ENCODE results near the gene NSL1.
"Not testable (repeated sequence)": the region's sequence is repeated elsewhere in the genome, so short reads cannot be mapped to it uniquely, and the experiment has no call there.

The NSL1 gene

DNA sequence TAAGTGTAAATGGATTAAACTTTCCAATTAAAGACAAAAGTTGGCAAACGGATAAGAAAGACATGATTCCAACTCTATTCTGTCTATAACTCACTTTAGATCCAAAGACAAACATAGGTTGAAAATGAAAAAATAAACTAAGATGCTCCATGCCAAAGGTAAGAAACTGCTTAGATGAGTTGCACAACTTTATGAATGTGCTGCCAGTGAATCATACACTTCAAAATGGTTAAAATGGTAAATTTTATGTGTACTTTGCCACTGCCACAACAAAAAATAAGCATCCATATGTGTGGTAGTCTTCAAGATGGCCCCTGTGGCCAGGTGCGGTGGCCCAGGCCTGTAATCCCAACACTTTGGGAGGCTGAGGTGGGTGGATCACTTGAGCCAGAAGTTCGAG, 45.0 kb downstream of the NSL1 start:
- DNase-seq: no peak

DNA sequence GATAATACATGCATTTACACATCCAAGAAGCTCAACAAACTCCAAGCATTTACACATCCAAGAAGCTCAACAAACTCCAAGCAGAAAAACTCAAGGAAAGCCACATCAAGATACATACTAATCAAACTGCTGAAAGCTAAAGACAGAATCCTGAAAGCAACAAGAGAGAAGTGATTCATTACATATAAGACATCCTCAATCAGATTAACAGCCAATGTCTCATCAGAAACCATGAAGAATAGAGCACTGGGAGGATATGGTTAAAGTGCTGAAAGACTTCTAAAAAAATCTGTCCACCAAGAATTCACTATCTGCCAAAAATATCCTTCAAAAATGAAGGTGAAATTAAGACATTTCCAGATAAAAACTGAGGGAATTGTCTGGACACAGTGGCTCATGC, 46.3 kb downstream of the NSL1 start:
- no peak for DNase-seq

DNA sequence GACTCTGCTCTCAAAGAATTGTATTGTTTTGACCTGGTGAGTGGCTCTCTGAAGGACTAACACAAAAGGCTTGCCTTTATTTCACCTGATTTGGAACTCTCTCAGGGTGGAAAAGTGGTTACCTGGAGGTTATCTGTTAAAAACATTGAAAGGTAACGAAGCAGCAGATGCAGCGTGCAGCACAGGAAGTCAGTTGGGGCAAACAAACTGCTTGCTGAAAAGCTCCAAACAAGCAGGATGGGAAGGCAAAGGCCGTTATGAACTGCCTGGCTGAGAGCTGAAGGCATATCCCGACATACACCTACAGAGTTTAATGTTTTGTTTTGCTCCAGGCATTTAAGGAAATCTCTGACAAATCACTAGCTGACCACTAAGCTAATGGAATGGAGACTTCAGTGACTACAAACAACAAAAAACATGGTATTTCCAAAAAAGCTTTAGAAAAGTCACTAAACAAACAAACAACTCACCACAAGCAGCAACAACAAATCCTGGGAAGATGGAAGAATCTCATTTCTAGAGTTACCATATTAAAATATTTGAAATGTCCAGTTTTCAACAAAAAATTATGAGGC, 47.6 kb downstream of the NSL1 start:
- DNase-seq: no peak

DNA sequence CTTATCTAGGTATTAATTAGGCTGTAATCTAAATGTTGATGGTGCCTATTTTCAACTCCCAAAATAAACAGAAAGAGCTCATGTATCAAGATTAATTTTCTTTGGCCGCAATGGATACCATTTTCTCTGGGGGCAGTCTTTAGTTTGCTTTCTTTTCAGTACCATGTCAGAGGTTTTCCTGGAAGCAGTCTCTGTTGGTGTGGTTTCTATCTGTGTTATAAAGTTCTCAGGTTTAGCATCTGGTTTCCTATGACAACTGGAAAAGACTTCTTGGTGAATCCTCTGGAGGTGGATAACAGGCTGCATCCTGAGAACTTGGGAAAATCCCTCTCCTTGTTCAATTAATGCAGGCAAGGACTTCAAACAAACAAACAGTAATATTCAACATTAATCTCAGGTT, 53.2 kb downstream of the NSL1 start:
- no peak for DNase-seq

DNA sequence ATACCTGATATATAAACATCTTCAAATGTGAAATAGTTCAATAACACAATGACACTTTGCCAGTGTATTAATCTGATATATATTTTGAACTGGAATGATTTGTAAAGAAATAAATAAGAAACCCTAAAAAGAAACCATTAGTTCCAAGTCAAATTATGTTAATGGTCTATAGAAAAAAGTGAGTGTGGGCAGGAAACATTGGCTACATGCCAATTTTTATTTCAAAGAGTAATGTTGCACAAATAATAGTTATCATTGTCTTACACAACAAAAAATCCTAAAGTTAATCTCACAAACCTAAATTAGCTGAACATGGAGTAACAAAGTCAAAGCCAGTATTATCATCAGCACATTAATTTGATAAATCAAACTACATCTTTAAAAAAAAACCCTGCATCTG, 54.0 kb downstream of the NSL1 start:
- DNase-seq: no peak

DNA sequence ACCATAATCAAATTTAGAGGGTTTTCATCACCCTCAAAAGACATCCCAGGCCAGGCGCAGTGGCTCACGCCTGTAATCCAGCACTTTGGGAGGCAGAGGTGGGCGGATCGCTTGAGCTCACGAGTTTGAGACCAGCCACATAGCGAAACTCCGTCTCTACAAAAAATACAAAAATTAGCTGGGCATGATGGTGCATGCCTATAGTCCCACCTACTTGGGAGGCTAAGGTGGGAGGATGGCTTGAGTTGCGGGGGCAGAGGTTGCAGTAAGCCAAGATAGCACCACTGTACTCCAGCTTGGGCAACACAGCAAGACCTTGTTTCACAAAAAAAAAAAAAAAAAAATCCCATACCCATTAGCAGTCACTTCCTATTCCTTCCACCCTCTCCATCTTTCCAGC, 58.5 kb downstream of the NSL1 start:
- DNase-seq: no peak

DNA sequence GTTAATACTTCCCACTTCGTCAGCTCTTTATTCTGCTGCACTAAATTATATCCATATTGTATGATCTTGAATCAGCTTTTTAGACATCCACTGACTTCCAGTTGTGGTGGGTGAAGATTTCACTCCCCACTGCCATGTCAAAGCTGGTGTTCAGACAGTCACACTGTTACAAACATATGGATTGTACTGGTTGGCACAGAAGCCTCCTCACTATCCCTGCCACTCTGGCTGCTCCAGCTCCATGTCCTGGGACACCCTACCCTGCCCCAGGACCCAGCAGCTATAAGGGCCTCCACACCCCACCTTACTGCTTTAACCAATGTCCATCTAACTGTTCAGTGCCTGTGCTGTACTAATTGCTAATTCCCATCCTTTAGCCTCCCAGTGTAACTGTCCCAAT, 59.9 kb downstream of the NSL1 start:
- no peak for DNase-seq

DNA sequence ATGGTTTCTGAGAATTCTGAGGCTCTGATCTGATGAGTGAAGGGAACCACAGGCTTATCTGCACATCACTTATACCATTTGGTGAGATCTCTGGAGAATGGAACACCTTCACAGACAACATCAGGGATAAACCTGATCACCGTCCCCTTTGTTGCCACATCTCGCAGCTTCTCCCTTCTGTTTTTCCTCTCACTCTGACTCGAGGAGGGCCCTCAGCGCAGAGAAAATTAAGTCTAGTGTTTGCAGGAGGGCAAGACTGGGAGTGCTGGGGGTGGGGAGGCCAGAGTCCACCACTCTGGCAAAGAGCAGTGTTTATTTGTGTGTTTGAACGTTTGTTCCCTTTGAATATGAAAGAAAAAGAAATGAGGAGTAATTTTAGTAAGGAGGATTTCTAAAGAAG, 63.0 kb downstream of the NSL1 start:
- DNase-seq: no peak

DNA sequence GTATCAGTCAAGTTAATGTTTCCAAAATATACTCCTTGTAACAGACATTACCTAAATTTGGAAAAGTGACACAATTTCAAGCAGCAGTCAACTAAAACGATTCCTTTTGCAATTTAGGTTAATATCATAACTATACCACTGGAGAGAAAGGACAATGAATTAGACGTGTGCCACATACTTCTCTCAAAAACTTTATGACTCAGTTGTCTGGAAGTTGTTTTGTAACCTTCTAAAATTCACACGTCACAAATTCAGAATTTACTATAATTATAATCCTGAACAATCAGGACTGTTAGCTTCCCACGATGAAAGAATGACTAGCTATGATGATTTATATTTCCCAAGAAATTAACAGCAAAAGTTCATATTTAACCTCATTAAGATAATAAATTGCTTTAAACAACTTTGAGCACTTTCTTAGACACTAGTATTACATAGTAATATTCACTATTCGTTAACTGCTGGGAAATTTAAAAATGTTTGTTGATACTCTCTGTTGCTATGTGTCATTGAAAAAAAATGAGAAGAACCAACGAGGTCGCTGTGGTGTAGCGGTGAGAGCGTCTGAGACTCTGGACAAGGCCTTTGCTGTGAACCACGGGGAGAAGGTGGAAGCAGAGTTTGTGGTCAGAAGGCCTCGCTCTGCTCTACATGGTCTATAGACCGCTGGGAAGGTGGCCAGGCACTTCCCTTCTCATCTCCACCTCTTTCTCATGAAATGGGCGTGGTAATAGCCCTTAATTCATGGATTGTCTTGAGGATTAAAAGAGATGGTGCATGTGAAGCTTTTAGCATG, 64.0 kb downstream of the NSL1 start:
- no peak for DNase-seq

DNA sequence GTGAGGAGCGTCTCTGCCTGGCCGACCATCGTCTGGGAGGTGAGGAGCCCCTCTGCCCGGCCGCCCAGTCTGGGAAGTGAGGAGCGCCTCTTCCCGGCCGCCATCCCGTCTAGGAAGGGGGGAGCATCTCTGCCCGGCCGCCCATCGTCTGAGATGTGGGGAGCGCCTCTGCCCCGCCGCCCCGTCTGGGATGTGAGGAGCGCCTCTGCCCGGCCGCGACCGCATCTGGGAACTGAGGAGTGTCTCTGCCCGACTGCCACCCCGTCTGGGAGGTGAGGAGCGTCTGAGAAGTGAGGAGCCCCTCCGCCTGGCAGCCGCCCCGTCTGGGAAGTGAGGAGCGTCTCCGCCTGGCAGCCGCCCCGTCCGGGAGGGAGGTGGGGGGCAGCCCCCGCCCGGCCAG, 66.9 kb downstream of the NSL1 start:
- DNase-seq: not testable (repeated sequence)

DNA sequence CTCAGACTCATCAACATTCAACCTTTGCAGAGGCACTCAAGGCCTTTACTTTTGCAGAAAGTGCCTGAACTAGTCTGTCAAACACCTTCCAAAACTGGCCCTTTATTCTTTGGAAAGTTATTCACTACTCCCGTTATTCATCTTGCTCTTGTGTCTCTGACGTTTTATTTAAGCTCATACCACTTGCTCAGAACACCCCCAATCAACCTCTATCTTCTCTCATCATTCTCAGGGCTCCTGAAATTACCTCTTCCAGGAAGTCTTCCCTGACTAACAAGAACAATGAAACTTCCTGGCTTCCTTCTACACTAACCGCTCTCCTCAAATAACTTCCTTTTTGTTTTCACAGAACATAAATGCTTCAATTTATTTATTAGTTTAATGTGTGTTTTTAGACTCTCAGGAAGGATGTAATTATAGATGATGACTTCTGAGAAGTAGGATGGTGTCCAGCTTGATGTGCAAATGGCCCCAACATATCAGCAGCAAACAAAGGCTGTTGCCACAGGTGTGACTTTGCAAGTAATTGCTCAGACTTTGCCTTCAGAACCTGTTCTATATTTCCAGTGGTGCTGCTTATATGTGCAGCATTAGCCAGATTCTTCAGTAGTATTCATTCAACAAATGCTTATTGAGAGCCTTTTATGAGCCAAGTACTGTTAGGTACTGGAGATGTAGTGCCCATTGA, 69.2 kb downstream of the NSL1 start:
- peak; percentile 30 for DNase-seq

DNA sequence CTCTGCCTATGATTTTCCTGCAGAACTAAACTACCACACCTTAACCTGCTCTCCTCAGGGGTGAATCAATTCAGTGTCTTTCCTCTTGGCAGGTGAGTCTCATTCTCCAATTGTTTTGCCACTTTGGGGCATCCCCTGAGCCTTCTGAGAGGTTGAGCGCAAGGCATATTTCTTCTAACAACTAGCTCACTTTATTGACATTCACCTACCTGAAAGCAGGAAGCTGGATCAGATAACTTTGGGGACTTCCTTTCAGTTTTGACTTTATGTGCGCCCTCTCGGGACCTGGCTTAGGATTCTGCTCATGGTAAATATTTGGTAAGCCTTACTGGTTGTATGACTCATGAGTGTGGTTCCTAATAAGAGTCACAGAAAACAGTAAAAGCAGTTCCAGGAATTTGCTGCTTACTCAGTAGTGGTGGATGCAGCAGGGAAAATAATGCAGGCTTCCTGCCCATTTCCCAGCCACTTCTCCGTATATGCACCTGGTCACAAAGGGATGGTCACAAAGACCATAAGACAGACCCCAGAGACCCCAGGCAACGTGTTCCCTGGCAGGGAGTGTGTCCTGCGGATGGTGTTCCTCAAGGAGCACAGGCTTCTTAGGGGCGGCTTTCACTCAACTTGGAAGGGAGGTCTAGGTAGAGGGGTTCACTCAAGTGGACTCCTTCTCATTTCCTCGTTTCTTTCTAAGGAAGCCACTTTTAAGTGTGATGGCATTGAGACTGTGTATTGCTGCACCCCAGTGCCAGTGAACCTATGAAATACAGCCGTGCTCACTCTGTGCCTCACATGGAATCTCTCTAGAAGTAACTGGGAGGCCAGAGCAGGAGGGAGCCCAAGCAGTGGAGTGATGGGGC, 70.0 kb downstream of the NSL1 start:
- no peak for DNase-seq

DNA sequence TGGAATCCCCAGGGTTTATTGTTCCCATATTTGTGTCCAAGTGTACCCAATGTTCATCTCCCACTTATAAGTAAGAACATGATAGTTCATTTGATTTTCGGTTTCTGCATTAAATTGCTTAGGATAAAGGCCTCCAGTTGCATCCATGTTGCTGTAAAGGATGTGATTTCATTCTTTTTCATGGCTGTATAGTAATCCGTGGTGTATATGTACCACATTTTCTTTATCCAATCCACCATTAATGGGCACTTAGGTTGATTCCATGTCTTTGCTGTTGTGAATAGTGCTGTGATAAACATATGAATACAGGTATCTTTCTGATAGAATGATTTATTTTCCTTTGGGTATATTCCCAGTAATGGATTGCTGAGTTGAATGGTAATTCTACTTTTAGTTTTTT, 71.9 kb downstream of the NSL1 start:
- no peak for DNase-seq

DNA sequence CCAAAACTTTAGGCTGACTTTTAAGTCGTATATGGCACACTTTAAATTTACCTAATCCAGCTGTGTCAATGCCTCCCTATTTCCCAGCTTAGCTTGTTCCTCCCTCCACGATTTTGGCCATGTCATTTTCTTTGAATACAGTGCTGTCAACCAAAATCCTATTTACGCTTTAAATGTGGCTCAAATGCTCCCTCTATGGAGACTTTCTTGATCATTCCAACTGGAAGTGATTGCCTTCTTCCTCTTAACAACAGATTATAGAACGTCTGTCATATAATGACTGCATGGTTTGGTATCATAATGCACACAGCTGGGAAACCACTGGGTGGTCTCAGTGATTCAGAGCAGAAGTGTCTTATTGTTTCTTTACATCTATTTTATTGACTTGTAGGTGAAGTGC, 73.1 kb downstream of the NSL1 start:
- peak; percentile 1 for DNase-seq

DNA sequence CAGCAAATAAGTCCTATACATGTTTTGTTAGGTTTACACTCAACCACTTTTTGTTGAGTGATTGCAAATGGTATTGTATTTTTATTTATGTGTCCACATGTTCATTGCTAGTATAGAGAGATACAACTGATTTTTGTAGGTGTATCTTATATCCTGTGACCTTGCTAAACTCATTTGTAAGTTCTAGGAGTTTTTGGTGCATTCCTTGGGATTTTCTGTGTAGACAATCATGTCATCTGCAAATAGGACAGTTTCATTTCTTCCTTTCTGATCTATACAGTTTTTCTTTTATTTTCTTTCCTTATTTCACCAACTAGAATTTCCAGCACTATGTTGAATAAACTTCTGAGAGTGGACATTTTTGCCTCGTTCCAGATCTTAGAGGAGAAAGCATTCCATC, 75.4 kb downstream of the NSL1 start:
- DNase-seq: no peak

DNA sequence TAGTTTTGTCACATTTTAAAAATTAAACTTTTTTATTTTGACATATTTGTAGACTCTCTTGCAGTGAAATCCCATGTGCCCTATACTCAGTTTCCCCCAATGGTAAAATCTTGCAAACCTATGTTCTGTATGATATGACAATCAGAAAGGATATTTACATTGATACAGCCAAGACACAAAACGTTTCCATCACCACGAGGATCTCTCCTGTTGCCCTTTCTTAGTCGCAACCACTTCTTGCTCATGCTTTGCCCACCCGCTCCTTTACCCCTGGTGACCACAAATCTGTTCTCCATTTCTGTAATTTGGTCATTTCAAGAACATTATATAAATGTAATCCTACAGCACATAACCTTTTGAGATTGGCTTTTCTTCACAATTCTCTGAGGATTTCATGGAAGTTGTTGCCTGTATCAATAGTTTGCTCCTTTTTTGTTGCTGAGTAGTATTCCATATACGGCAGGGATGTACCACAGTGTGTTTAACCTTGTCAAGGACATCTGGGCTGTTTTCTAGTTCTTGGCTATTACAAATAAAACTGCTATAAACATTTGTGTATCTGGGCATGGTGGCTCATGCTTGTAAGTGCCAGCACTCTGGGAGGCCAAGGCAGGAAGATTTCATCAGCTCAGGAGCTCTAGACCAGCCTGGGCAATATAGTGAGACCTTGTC, 78.0 kb downstream of the NSL1 start:
- DNase-seq: no peak

DNA sequence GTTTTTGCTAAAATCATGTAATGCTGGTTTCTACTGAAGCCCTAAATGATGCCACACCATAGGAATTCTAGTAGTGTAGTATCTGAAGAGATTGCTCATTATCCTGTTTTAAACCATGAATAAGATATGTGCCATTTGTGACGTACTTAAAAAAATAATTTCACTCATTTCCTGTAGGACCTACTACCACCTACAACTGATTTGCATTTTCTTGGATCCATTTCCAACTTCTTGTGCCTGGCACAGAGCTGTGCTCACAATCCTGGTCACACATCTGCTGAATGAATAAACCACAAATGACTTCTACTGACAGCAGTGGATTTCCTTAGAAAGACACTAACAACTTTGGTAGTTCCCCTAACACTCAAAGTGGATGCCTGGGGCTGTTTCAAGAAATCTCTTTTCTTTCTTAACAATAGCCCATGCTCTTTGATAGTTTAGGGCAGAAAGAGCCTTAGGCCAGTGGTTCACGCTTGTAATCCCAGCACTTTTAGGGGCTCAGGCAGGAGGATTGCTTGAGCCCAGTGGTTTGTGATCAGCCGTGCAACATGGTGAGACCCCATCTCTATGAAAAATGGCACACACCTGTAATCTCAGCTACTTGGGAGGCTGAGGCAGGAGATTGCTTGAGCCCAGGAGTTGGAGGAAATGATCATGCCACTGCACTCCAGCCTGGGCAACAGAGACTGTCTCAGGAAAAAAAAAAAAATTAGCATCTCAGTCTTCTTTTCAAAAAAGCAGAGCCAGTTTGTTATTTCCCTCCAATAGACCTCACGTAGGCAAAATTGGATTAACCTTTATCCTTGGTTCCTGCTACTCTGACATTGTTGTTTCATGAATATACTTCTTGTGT, 78.9 kb downstream of the NSL1 start:
- no peak for DNase-seq

DNA sequence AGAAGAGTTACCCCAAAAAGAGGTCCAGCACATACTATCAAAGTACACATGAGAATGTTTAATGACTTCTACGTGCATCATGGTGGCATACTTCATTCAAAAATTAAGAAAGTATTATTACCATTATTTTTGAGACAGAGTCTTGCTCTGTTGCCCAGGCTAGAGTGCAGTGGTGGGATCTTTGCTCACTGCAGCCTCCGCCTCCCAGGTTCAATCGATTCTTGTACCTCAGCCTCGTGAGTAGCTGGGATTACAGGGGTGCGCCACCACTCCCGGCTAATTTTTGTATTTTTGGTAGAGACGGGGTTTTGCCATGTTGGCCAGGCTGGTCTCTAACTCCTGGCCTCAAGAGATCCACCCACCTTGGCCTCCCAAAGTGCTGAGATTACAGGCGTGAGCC, 79.6 kb downstream of the NSL1 start:
- DNase-seq: not testable (repeated sequence)

DNA sequence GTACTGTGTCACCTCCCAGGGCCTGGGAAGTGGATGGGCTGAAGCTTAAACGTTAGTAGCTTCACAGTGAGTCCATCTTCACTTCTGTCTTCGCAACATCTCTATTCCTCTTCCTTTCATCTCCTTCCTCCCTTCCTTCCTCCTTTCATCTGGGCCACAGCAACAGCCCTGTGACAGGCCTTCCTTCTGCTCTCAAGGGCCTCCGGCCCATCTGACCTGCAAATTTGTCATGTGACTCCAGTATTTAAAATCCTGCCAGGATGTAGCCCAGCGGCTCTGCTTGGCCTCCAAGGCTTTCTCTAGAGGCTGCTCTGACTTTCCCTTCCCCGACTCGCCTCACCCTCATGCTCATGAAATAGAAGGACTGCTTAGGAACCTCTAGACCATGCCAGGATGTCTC, 81.0 kb downstream of the NSL1 start:
- no peak for DNase-seq

DNA sequence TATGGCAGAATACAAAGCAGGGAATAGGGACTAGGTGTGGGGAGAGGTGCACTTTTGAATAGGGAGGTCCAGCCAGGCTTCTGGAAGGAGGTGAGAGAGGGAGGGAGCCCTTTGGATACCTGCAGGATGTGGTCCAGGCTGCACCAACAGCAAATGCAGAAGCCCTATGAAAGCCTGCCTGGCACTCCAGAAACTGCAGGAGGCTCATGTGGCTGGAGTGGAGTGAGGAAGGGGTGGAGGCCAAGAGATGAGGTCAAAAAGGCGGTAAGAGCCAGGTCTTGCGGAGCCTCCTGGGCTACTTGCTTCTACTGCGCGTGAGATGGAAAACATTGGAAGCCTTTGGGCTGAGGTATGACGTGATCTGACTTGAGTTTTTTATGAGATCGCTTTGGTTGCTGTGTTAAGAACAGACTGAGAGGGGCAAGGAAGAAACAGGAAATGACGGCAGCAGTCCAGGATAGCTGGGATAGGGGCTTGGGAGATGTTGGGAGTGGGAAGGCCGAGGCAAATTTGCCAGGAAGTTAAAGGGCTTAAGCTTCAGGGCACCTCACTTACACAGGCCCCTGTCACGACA, 87.5 kb downstream of the NSL1 start:
- DNase-seq: no peak

DNA sequence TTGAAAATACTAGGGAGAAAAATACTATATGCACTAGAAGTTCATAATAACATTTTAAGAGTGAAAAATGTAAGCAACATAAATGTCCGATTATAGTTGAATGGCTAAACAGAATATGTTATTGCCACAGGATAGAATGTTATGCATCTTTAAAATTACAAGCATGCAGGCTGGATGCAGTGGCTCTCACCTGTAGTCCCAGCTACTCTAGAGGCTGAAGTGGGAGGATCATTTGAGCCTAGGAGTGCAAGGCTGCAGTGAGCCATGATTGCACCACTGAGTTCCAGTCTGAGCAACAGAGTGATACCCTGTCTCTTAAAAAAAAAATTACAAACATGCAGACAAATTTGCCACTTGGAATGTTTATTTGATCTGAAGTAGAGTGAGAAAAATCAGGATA, 88.9 kb downstream of the NSL1 start:
- DNase-seq: no peak

DNA sequence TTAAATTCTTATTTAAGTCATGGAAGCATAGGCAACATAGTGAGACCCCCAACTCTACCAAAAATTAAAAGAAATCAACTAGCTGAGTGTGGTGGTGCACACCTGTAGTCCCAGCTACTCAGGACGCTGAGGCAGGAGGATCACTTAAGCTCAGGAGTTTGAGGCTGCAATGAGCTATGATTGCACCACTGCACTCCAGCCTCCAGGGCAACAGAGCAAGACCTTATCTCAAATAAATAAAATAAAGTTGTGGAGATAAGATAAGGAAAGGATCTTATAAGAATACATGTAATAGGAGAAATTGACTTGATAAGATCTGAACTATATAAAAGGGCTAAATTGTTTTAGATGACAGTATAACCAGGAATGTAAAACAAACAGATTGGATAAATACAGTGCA, 89.7 kb downstream of the NSL1 start:
- no peak for DNase-seq

Data from COR-L47 (cell line).